ENCODE results near the gene SMARCD1.
"Not testable (repeated sequence)": the region's sequence is repeated elsewhere in the genome, so short reads cannot be mapped to it uniquely, and the experiment has no call there.

SMARCD1 gene

DNA sequence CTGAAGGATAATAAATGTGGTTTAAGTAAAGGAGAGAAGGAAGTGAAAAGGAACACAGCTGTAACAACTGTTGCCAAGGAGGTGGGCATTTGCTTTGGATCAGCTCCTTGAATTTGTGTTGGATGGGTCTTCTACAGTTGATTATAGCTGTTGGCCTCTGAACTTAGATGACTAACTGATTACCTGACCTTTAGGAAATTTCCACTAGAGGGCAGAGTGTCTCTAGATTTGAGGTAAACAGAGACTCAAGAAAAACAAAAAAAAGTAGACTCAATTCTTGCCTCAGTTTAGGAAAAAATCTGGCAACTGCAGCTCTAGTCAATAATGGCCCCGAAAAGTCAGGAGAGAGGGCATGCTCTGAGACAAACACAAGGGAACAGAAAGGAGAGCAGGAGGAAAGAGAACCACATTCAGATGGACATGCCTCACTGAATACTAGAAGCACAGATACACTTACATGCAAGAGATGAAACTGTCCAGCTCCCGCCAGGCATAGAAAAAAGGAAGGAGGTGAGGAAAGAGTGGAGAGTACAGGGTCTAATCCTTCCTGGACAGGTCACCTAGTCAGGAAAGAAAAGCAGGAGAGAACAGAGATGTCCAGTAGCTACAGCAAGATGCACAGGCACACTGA, 47.5 kb downstream of the SMARCD1 start:
- TF ChIP-seq GATA1 (IDR thresholded peaks at IDR 0.05; ENCODE audit: low read depth, low read length) (no peak), POLR2A (IDR thresholded peaks at IDR 0.05; ENCODE audit: low read length) (no peak)
- peak; percentile 47 to 66 for DNase-seq

DNA sequence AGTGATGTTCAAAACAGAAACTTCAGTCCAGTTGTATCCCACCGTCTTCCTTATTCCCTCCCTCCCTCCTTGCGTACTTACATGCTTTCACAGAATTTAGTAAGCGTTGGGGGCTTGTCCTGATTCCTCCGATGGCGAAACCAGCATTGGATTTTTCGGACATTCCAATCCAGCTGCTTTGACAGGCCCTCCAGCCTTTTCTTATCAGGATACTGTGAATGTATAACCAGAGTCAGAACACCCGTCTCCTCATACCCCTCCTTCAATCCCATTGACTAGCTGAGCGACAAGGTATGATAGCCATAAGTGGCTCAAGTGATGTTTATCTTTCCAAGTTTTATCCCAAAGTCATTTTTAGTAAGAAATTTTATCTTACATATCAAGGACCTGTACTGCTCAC, 57.9 kb downstream of the SMARCD1 start:
- TF ChIP-seq GATA1 (IDR thresholded peaks at IDR 0.05; ENCODE audit: low read depth, low read length) (no peak), POLR2A (IDR thresholded peaks at IDR 0.05; ENCODE audit: low read length) (no peak)
- DNase-seq = no peak

DNA sequence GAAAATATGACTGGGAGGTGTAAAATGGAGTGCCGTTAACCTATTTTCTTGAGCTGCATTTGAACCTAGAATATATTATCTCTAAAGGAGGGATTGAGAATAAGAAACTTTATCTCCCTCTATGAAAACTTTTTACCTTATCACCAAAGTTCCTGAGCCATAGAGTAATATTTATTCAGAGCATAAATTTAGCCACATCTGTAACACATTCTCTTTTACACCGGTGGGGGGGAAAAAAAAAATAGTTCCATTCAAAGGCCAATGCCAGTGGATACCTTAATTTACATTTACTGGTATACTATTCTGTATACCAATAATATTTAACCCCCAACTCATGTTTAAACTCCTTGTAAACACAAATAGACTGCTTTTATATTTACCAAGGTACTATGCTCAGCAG, 60.3 kb downstream of the SMARCD1 start:
- DNase-seq = no peak
- TF ChIP-seq GATA1 (IDR thresholded peaks at IDR 0.05; ENCODE audit: low read depth, low read length) (no peak), POLR2A (IDR thresholded peaks at IDR 0.05; ENCODE audit: low read length) (no peak)

DNA sequence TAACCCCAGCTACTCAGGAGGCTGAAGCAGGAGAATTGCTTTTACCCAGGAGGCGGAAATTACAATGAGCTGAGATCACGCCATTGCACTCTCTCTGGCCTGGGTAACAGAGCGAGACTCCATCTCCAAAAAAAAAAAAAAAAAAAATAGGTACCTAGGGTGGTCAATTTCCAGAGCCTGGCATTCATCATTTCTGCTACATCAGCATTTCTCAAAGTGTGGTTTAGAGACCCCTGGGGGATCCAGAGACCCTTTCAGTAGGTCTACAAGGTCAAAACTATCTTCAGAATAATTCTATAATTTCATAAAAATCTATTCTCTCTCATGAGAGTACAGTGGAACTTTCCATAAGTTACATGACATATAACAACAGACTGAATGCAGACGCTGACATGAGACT, 62.1 kb downstream of the SMARCD1 start:
- TF ChIP-seq POLR2A (IDR thresholded peaks at IDR 0.05; ENCODE audit: low read length) = no peak
- no peak for TF ChIP-seq GATA1 (IDR thresholded peaks at IDR 0.05; ENCODE audit: low read depth, low read length)
- DNase-seq = no peak

DNA sequence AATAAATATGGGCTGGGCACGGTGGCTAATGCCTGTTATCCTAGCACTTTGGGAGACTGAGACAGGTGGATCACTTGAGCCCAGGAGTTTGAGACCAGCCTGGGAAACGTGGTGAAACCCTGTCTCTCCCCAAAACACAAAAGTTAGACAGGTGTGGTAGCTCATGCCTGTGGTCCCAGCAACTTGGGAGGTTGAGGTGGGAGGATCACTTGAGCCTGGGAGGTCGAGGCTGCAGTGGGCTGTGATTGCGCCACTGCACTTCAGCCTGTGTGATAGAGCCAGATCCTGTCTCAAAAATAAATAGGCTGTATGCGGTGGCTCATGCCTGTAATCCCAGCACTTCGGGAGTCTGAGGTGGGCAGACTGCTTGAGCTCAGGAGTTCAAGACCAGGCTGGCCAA, 62.9 kb downstream of the SMARCD1 start:
- not testable (repeated sequence) for DNase-seq

DNA sequence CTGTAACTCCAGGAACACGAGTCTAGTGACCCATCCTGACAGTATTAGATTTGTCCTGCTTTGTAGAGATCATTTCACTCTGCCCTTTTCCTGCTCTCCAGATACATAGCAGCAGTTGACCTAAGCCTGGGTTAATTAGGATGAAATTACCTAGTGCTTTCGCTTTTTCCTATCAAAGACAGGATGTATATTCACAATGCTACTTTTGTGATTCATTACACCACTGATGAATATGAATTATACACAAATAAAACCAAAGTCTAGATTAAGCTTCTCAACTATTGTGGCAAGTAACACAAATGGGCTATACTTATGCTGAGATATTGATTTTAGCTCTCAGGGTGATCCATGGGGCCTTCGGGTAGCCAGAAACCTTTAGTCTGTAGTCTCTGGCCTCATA, 64.2 kb downstream of the SMARCD1 start:
- no peak for TF ChIP-seq POLR2A (IDR thresholded peaks at IDR 0.05; ENCODE audit: low read length)
- no peak for TF ChIP-seq GATA1 (IDR thresholded peaks at IDR 0.05; ENCODE audit: low read depth, low read length)
- no peak for DNase-seq
